ENCODE data around the gene ARF4.

- TF ChIP-seq CTCF (conservative IDR thresholded peaks at IDR 0.05), result no peak
- TF ChIP-seq EZH2 (IDR thresholded peaks at IDR 0.05; ENCODE audit: low read depth), result no peak
Measured at GRCh38 chr3:57557085-57557537, 40.0 kb downstream of the ARF4 start.
